GM18505 (cell line): Measurements from ENCODE around the gene IL36G.

Source experiments
- ATAC-seq: cut with Tn5 transposase; IDR thresholded peaks from one replicate; pipeline ENCODE4 v1.9.1; 2021; ENCODE audit not compliant: unreplicated experiment
- POLR2A ChIP-seq: IDR thresholded peaks from 4 replicates; pipeline ENCODE4 v1.6.1; 2011; ENCODE audit warnings: borderline replicate concordance; ENCODE audit not compliant: insufficient read depth, insufficient read length; ENCODE audit errors: extremely low read depth

Gene IL36G

GRCh38 chr2:112957511-112957910 lies 20.3 kb upstream of the IL36G start:
- no peak for TF ChIP-seq POLR2A
- ATAC-seq = no peak

- ATAC-seq = no peak
Measured at GRCh38 chr2:112958428-112959108, 19.2 kb upstream of the IL36G start.

GRCh38 chr2:112959109-112959812 lies 18.5 kb upstream of the IL36G start:
- no peak for ATAC-seq

More at GRCh38 chr2:112958428-112959108, 19.2 kb upstream of the IL36G start:
- no peak for TF ChIP-seq POLR2A

GRCh38 chr2:112960230-112960825 lies 17.5 kb upstream of the IL36G start:
- ATAC-seq = no peak
- TF ChIP-seq POLR2A = no peak

More at GRCh38 chr2:112959109-112959812, 18.5 kb upstream of the IL36G start:
- TF ChIP-seq POLR2A = no peak

- no peak for TF ChIP-seq POLR2A
- ATAC-seq = no peak
Measured at GRCh38 chr2:112962308-112963175, 15.3 kb upstream of the IL36G start.

- no peak for TF ChIP-seq POLR2A
- ATAC-seq = no peak
Measured at GRCh38 chr2:112967023-112967422, 10.8 kb upstream of the IL36G start.

GRCh38 chr2:112972423-112973086 lies 5.3 kb upstream of the IL36G start:
- no peak for ATAC-seq
- TF ChIP-seq POLR2A = no peak

- no peak for ATAC-seq
- no peak for TF ChIP-seq POLR2A
Measured at GRCh38 chr2:112973156-112973555, 4.7 kb upstream of the IL36G start.

GRCh38 chr2:112979731-112980130 lies 1.9 kb downstream of the IL36G start:
- TF ChIP-seq POLR2A = no peak
- no peak for ATAC-seq

- no peak for ATAC-seq
Measured at GRCh38 chr2:112980537-112980936, 2.7 kb downstream of the IL36G start.

GRCh38 chr2:112985090-112985489 lies 7.3 kb downstream of the IL36G start:
- no peak for TF ChIP-seq POLR2A
- ATAC-seq = no peak

More at GRCh38 chr2:112980537-112980936, 2.7 kb downstream of the IL36G start:
- TF ChIP-seq POLR2A = no peak

GRCh38 chr2:112989611-112990010 lies 11.8 kb downstream of the IL36G start:
- no peak for TF ChIP-seq POLR2A
- ATAC-seq = no peak
